HG03432 (cell line): ENCODE results near the gene ARHGAP26.
"Not testable (repeated sequence)": the region's sequence is repeated elsewhere in the genome, so short reads cannot be mapped to it uniquely, and the experiment has no call there.

Experiments used
- ATAC-seq: cut with Tn5 transposase; IDR thresholded peaks from one replicate; pipeline ENCODE4 v1.9.1; 2021; ENCODE audit warnings: mild to moderate bottlenecking, moderate library complexity; ENCODE audit not compliant: unreplicated experiment

The ARHGAP26 gene

GRCh38 chr5:143194206-143194605, 424.0 kb downstream of the ARHGAP26 start:
- ATAC-seq = no peak

DNA sequence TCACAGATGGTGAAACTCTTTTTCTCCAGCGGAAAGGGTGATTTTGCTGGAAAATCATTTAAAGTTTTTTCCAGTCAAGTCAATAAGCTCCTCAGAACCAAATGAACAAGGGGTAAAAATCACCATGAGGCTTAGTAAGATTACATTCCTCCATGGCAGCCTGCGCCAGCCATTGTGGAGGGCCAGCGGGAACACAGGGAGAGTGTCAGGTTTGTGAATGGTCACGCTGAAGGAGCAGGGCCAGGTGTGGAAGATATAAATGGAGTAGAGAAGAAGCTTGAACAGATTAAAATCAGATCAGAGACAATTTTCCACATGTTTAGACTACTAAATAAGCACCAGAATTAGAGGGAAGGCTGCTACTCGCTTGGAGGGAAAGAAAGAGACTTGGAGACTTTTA, 424.5 kb downstream of the ARHGAP26 start:
- no peak for ATAC-seq

DNA sequence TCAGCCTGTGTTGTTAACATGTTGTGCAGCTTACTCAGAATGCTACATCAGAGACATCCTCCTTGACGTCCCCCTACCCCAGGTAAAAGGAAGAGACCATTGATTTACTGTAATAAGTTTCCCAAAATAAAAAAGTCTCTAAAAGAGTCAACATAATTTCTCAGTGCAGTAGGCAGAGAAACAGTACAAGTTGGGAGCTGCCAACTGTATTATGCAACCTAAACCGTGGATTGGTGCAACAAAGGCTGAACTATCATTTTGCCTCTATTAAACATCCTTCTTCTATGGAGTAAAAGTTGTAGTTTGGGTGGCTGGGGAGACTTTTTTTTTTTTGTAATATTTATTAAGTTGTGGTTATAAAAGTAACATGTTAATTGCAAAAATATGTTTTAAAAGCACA, 425.3 kb downstream of the ARHGAP26 start:
- no peak for ATAC-seq

DNA sequence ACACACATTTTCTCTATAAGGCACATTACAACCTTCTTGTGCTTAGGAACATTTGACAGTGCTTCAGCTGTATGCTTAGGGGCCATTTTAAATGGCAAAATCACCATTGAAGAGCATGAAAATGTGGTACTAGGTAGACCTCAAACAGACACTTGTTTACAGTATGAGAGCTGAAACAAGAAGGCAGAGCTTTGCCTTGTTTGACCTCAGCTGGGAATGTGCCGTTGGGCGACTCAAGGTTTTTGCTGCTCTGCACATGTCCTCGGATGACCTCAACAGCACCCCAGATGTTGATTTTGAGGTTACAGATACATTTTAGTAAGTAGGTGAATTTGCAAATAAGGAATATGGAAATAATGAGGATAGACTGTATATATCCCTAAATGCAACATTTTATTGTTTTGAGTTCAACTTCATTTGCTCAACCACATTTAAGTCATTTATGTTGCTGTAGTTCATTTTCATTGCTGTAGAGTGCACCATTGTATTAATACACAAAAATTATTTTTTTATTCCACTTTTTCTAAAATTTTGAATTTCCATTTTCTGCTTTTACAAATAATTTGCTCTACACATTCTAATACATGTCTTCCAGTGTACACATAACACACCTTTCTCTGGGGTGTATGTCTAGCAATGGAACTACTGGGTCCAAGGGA, 426.6 kb downstream of the ARHGAP26 start:
- no peak for ATAC-seq

DNA sequence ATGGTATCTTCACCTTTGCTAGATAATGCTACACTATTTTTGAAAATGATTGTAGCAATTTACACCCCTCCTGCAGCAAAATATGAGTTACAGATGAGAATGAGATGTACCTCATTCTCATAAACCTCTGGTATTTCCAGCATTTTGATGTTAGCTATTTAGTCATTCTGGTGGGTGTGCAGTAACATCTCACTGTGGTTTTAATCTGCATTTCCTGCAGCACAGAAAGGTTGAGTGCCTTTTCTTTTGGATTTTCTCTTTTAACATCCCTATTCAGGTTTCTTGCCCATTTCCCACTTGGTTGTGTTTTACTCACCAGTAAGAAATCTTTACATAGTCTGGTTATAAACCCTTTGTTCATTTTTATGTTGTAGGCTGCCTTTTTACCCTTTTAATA, 427.1 kb downstream of the ARHGAP26 start:
- ATAC-seq = no peak

GRCh38 chr5:143198332-143198731, 428.2 kb downstream of the ARHGAP26 start:
- ATAC-seq = no peak

DNA sequence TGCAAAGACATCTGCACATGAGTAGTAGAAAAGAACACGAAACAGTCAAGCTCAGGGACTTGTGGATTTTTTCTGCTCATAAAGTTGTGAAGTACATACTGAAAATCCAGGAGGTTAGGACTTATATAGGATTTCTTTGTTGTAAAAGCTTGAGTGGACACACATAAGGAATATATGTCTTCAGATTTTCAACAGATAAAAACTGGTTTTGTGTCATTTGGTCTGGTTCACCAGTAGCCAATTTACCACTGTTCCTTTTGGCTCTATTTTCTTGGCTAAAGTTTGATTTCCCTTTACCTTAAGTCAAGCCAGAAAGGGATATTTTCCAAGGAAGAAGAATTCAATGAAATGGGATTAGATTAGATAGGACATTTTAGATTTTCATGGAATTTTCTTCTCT, 429.0 kb downstream of the ARHGAP26 start:
- ATAC-seq = no peak

- no peak for ATAC-seq
These were observed 429.7 kb downstream of the ARHGAP26 start for GRCh38 chr5:143199843-143200242.

DNA sequence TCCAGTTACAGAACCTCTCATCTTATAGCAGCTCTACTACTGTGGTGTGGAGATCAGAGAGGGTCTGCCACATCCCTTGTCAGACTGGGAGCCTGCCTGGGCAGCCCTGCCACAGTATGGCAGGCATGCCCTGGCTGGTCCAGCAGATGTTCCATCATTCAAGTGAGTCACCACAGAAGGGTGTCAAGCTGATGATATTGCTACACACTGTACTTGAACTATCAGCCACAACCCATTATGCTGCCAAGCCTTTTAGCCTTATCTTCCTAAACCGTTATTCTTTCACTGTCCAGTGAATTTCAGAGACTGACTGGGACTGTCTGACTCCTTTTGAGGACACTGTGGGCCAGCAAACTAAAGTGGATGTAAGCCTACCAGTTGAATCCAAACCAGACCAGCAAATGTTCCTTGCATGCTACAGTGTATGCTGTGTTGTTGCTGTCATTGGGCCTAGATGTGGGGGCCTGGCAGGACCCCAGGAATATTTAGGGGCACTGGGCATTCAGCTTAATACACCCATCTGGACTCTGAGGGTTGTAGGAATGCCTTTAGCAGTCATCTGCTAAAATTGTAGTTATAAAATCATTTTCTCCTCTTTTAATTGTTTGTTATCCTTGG, 430.7 kb downstream of the ARHGAP26 start:
- ATAC-seq = peak; percentile 75

GRCh38 chr5:143201589-143201988, 431.4 kb downstream of the ARHGAP26 start:
- ATAC-seq = no peak

DNA sequence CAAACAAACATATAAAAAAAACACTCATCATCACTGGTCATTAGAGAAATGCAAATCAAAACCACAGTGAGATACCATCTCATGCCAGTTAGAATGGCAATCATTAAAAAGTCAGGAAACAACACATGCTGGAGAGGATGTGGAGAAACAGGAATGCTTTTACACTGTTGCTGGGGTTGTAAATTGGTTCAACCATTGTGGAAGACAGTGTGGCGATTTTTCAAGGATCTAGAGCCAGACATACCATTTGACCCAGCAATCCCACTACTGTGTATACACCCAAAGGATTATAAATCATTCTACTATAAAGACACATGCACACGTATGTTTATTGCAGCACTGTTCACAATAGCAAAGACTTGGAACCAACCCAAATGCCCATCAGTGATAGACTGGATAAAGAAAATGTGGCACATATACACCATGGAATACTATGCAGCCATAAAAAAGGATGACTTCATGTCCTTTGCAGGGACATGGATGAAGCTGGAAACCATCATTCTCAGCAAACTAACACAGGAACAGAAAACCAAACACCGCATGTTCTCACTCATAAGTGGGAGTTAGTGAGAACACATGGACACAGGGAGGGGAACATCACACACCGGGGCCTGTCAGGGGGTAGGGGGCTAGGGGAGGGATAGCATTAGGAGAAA, 433.3 kb downstream of the ARHGAP26 start:
- not testable (repeated sequence) for ATAC-seq

- no peak for ATAC-seq
These were observed 434.5 kb downstream of the ARHGAP26 start for GRCh38 chr5:143204474-143205246.

- ATAC-seq = no peak
These were observed 435.2 kb downstream of the ARHGAP26 start for GRCh38 chr5:143205386-143205785.

GRCh38 chr5:143205883-143206195, 435.7 kb downstream of the ARHGAP26 start:
- ATAC-seq = no peak

- ATAC-seq = peak; percentile 67
These were observed 436.2 kb downstream of the ARHGAP26 start for GRCh38 chr5:143206196-143207053.

DNA sequence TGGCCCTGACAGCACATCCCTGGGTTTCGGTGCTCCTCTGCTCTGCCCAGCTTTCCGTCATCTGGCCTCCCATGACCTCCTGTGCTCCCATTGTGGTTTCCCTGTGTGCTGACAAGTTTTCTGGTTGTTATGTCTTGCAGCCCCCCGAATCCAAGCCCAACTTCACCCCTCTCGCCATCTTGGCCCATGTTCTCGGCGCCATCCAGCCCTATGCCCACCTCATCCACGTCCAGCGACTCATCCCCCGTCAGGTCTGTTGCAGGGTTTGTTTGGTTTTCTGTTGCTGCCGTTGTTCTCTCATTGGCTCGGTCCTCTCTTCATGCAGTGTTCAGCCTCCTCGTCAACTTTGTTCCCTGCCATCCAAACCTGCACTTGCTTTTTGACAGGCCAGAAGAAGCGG, 436.9 kb downstream of the ARHGAP26 start:
- ATAC-seq = no peak

DNA sequence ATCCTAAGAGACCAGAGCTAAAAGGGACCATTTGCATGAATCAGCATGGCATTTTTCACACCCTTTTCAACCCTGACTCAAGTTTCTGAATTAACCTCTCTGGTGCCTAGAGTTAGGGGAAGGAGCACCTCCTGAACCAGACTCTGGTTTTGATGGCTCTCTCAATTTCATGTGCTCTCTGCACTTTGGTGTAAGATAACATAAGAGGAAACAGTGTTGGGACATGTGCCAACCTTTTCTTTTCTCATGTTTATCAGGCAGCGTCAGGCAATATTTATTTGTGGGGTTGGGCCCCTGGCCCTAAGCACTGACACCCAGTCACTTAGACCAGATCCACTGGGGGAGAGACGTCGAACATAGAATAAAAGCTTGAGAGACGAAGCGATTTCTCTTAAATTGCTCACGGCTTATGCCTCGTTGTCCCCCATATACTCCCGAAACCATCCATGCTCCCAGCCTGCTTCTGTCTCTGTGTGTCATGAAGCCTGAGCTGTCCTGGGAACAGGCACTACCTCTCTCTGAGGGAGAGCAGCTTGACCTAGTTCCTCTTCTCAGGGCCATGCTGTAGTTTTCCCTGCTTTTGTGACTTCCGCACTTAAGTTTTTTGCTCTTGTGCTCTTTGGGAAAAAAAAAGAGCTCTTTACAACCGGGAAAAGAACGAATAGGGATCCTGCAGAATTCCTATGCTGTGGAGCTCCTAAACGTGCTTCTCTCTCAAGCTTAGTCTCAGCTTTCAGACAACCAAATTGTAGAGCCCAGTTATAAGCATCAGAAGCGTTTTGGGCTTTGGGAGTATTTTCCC, 437.6 kb downstream of the ARHGAP26 start:
- no peak for ATAC-seq

GRCh38 chr5:143208365-143208641, 438.1 kb downstream of the ARHGAP26 start:
- no peak for ATAC-seq

- no peak for ATAC-seq
These were observed 438.8 kb downstream of the ARHGAP26 start for GRCh38 chr5:143208781-143209510.
